GM19467 (cell line): ENCODE measurements around the gene SPNS3.
A peak's percentile ranks its signal among the peaks of the same experiment; 100 is the strongest.

Experiments
- ATAC-seq: cut with Tn5 transposase; IDR thresholded peaks from one replicate; pipeline ENCODE4 v1.9.1; 2021; ENCODE audit warnings: mild to moderate bottlenecking, moderate library complexity; ENCODE audit not compliant: unreplicated experiment

Gene SPNS3

GRCh38 chr17:4433515-4434031 lies at the start of gene SPNS3:
Gene SPNS3 (plus strand): TSS chr17:4433940. CDS start chr17:4433968, 28 bp downstream.
- ATAC-seq = no peak

GRCh38 chr17:4386406-4386805 lies 47.3 kb upstream of the SPNS3 start:
- no peak for ATAC-seq

GRCh38 chr17:4387137-4387536 lies 46.6 kb upstream of the SPNS3 start:
- ATAC-seq = no peak

GRCh38 chr17:4389079-4389478 lies 44.7 kb upstream of the SPNS3 start:
- ATAC-seq = no peak

- no peak for ATAC-seq
These were observed 39.9 kb upstream of the SPNS3 start for GRCh38 chr17:4393806-4394205.

GRCh38 chr17:4394208-4395110 lies 39.3 kb upstream of the SPNS3 start:
- no peak for ATAC-seq

GRCh38 chr17:4395111-4395478 lies 38.6 kb upstream of the SPNS3 start:
- ATAC-seq = no peak

GRCh38 chr17:4397840-4398239 lies 35.9 kb upstream of the SPNS3 start:
- no peak for ATAC-seq

- ATAC-seq = no peak
These were observed 28.6 kb upstream of the SPNS3 start for GRCh38 chr17:4405038-4405669.

GRCh38 chr17:4405699-4406098 lies 28.0 kb upstream of the SPNS3 start:
- no peak for ATAC-seq

GRCh38 chr17:4406386-4406785 lies 27.4 kb upstream of the SPNS3 start:
- no peak for ATAC-seq

- ATAC-seq = no peak
These were observed 26.5 kb upstream of the SPNS3 start for GRCh38 chr17:4407216-4407615.

- no peak for ATAC-seq
These were observed 25.9 kb upstream of the SPNS3 start for GRCh38 chr17:4407851-4408250.

- ATAC-seq = no peak
These were observed 24.1 kb upstream of the SPNS3 start for GRCh38 chr17:4409659-4410058.

GRCh38 chr17:4411201-4411600 lies 22.5 kb upstream of the SPNS3 start:
- ATAC-seq = no peak

GRCh38 chr17:4412933-4413831 lies 20.6 kb upstream of the SPNS3 start:
- ATAC-seq = peak; percentile 61

- ATAC-seq = no peak
These were observed 16.5 kb upstream of the SPNS3 start for GRCh38 chr17:4417129-4417667.

GRCh38 chr17:4420692-4421131 lies 13.0 kb upstream of the SPNS3 start:
- ATAC-seq = no peak

- ATAC-seq = no peak
These were observed 10.9 kb upstream of the SPNS3 start for GRCh38 chr17:4422864-4423263.

GRCh38 chr17:4425398-4425797 lies 8.3 kb upstream of the SPNS3 start:
- no peak for ATAC-seq
